Measurements from ENCODE around the gene ENO3. TPM values are rescaled to one million over a fixed set of nuclear protein-coding genes. Genes with fewer than 3 reads are reported as not detected.
"Not testable (repeated sequence)": the region's sequence is repeated elsewhere in the genome, so short reads cannot be mapped to it uniquely, and the experiment has no call there.

Gene ENO3
- polyA plus RNA-seq, 1 of the 3 experiments (the other 2 are of a cell fraction): 29.2 TPM

DNA sequence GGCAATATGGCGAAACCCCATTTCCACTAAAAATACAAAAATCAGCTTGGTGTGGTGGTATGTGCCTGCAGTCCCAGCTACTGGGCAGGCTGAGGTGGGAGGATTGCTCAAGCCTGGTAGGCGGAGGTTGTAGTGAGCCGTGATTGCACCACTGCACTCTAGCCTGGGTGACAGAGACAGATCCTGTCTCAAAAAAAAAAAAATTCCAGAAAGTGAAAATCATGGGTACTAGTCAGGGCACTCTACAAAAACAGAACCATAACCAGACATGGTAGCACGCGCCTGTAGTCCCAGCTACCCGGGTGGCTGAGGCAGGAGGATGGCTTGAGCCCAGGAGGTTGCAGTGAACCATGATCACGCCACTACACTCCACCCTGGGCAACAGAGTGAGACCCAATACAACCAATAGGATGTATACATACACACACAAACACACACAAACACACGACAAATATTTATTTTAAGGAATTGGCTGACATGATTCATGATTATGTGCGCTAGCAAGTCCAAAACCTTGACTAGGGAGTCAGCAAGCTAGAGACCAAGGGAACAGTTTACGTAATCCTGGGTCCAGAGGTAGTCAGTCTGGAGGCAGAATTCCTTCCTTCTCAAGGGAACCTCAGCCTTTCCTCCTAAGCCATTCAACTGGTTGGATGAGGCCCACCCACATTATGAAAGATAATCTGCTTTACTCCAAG lies 30.4 kb upstream of the ENO3 start (continued):
- TF ChIP-seq, protein P1, sequence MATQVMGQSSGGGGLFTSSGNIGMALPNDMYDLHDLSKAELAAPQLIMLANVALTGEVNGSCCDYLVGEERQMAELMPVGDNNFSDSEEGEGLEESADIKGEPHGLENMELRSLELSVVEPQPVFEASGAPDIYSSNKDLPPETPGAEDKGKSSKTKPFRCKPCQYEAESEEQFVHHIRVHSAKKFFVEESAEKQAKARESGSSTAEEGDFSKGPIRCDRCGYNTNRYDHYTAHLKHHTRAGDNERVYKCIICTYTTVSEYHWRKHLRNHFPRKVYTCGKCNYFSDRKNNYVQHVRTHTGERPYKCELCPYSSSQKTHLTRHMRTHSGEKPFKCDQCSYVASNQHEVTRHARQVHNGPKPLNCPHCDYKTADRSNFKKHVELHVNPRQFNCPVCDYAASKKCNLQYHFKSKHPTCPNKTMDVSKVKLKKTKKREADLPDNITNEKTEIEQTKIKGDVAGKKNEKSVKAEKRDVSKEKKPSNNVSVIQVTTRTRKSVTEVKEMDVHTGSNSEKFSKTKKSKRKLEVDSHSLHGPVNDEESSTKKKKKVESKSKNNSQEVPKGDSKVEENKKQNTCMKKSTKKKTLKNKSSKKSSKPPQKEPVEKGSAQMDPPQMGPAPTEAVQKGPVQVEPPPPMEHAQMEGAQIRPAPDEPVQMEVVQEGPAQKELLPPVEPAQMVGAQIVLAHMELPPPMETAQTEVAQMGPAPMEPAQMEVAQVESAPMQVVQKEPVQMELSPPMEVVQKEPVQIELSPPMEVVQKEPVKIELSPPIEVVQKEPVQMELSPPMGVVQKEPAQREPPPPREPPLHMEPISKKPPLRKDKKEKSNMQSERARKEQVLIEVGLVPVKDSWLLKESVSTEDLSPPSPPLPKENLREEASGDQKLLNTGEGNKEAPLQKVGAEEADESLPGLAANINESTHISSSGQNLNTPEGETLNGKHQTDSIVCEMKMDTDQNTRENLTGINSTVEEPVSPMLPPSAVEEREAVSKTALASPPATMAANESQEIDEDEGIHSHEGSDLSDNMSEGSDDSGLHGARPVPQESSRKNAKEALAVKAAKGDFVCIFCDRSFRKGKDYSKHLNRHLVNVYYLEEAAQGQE (IDR thresholded peaks at IDR 0.05; ENCODE audit: low read depth, low read length): no peak
- TF ChIP-seq NRF1 (IDR thresholded peaks at IDR 0.05; ENCODE audit: low read depth, low read length) (no peak), MEF2A (IDR thresholded peaks at IDR 0.05; ENCODE audit: borderline replicate concordance, low read depth) (no peak), NFIC (IDR thresholded peaks at IDR 0.05; ENCODE audit: borderline replicate concordance) (no peak), GABPA (IDR thresholded peaks at IDR 0.05; ENCODE audit: low read depth) (no peak), RXRA (IDR thresholded peaks at IDR 0.05; ENCODE audit: borderline replicate concordance, low read depth) (no peak)
- TF ChIP-seq, protein P2, sequence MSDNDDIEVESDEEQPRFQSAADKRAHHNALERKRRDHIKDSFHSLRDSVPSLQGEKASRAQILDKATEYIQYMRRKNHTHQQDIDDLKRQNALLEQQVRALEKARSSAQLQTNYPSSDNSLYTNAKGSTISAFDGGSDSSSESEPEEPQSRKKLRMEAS (IDR thresholded peaks at IDR 0.05; ENCODE audit: low read depth): no peak

DNA sequence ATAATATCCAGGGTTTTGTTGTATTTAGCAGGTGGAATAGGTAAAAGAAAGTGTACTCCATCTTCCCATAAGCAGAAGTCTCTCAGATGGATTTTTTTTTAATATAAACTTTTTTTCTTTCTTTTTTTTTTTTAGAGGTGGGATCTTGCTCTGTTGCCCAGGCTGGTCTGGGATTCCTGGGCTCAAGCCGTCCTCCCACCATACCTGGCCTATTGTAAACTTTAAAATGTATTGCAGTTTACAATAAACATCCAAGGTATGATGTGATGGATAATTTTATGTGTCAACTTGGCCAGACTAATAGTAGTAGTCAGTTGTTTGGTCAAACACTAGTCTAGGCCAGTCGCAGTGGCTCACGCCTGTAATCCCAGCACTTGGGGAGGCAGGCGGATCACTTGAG lies 29.6 kb upstream of the ENO3 start:
- Histone ChIP-seq H3K4me1 (ENCODE audit: control insufficient read depth in 1 of 2, insufficient read depth in 2 of 2, low read depth in 1 of 2, low read length in 1 of 2) (no peaks in the 10 kb centered on the region; a peak in 1 of 4 replicates), H3K9me3 (no peaks in the 10 kb centered on the region), H3F3A (replicated peaks; ENCODE audit: insufficient read depth) (no peaks in the 10 kb centered on the region), H3K4me2 (no peak overlapping the region), H3K27ac (ENCODE audit: low read depth in 2 of 2, low read length in 1 of 2) (no peak overlapping the region), H3K36me3 (replicated peaks in 1 of 2; ENCODE audit: control insufficient read depth in 1 of 2, insufficient read depth in 2 of 2, low read length in 1 of 2) (no peaks in the 10 kb centered on the region), H3K9ac (no peak overlapping the region), H3K4me3 (ENCODE audit: low read depth in 2 of 2, low read length in 1 of 2) (no peak overlapping the region), H4K20me1 (ENCODE audit: insufficient read depth) (no peaks in the 10 kb centered on the region), H3K79me2 (ENCODE audit: insufficient read depth) (no peaks in the 10 kb centered on the region), H3K9me2 (no peaks in the 10 kb centered on the region), H3K27me3 (ENCODE audit: insufficient read depth) (no peaks in the 10 kb centered on the region), H2AFZ (ENCODE audit: low read depth) (no peak overlapping the region)
- ChIA-PET CTCF (interaction anchor here (1.6 to 2.8 kb wide), 2 partner anchors 12 to 17 kb away, joined by 6 to 12 read pairs; no protein-coding TSS in a partner anchor), POLR2A (no interaction called here)
- WGBS (ENCODE audit: low lambda C conversion rate): 86% methylated on average over 4 of the region's 4 CpGs
- no peak for DNase-seq
- no peak for TF ChIP-seq FOXM1 (IDR thresholded peaks at IDR 0.05; ENCODE audit: low read depth)
- no peak for TF ChIP-seq EZH2phosphoT487 (IDR thresholded peaks at IDR 0.05; ENCODE audit: borderline replicate concordance, low read depth)
- TF ChIP-seq, protein P3, sequence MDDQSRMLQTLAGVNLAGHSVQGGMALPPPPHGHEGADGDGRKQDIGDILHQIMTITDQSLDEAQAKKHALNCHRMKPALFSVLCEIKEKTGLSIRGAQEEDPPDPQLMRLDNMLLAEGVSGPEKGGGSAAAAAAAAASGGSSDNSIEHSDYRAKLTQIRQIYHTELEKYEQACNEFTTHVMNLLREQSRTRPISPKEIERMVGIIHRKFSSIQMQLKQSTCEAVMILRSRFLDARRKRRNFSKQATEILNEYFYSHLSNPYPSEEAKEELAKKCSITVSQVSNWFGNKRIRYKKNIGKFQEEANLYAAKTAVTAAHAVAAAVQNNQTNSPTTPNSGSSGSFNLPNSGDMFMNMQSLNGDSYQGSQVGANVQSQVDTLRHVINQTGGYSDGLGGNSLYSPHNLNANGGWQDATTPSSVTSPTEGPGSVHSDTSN (IDR thresholded peaks at IDR 0.05): no peak
- no peak for TF ChIP-seq JUND (IDR thresholded peaks at IDR 0.05)
- TF ChIP-seq RFX5 (IDR thresholded peaks at IDR 0.05; ENCODE audit: low read length): no peak
- no peak for TF ChIP-seq RCOR1 (IDR thresholded peaks at IDR 0.05; ENCODE audit: low read length)
- TF ChIP-seq EP300 (IDR thresholded peaks at IDR 0.05; ENCODE audit: borderline replicate concordance in 1 of 2, low read depth in 1 of 2, low read length in 1 of 2): no peak
- no peak for TF ChIP-seq FOXJ3 (CRISPR knock-in tag; IDR thresholded peaks at IDR 0.05)
- TF ChIP-seq, protein P4, sequence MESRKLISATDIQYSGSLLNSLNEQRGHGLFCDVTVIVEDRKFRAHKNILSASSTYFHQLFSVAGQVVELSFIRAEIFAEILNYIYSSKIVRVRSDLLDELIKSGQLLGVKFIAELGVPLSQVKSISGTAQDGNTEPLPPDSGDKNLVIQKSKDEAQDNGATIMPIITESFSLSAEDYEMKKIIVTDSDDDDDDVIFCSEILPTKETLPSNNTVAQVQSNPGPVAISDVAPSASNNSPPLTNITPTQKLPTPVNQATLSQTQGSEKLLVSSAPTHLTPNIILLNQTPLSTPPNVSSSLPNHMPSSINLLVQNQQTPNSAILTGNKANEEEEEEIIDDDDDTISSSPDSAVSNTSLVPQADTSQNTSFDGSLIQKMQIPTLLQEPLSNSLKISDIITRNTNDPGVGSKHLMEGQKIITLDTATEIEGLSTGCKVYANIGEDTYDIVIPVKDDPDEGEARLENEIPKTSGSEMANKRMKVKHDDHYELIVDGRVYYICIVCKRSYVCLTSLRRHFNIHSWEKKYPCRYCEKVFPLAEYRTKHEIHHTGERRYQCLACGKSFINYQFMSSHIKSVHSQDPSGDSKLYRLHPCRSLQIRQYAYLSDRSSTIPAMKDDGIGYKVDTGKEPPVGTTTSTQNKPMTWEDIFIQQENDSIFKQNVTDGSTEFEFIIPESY (IDR thresholded peaks at IDR 0.05; ENCODE audit: borderline replicate concordance, low read depth): no peak

DNA sequence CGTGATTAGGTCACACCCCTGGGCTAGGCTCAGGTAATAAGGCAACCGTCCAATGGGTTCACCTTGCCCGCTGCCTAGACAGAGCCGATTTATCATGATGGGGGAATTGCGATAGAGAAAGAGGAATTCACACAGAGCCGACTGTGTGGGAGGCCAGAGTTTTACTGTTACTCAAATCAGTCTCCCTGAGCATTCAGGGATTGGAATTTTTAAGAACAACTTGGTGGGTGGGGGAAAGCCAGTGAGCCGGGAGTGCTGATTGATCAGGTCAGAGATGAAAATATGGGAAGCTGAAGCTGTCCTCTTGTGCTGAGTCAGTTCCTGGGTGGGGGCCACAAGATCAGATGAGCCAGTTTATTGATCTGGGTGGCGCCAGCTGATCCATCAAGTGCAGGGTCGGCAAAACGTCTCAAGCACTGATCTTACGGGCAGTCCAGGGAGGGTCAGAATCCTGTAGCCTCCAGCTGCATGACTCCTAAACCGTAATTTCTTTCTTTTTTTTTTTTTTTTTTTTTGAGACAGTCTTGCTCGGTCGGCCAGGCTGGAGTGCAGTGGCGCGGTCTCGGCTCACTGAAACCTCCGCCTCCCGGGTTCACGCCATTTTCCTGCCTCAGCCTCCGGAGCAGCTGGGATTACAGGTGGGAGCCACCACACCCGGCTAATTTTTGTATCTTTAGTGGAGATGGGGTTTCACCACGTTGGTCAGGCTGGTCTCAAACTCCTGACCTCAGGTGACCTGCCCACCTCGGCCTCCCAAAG lies 24.2 kb upstream of the ENO3 start:
- DNase-seq; H3K27me3 ChIP-seq (ENCODE audit: insufficient read depth); H4K20me1 ChIP-seq (ENCODE audit: insufficient read depth); H3K27ac ChIP-seq (ENCODE audit: low read depth in 2 of 2, low read length in 1 of 2); H3K9ac ChIP-seq; H3K36me3 ChIP-seq (replicated peaks in 1 of 2; ENCODE audit: control insufficient read depth in 1 of 2, insufficient read depth in 2 of 2, low read length in 1 of 2); H3F3A ChIP-seq (replicated peaks; ENCODE audit: insufficient read depth); H3K4me2 ChIP-seq; H3K4me3 ChIP-seq (ENCODE audit: low read depth in 2 of 2, low read length in 1 of 2); H3K79me2 ChIP-seq (ENCODE audit: insufficient read depth); H3K9me2 ChIP-seq; H3K4me1 ChIP-seq (ENCODE audit: control insufficient read depth in 1 of 2, insufficient read depth in 2 of 2, low read depth in 1 of 2, low read length in 1 of 2); H3K9me3 ChIP-seq; H2AFZ ChIP-seq (ENCODE audit: low read depth): not testable (repeated sequence)
- ChIA-PET CTCF (interaction anchor here (1.4 kb wide), 1 partner anchor 18 kb away, joined by 9 read pairs; no protein-coding TSS in a partner anchor), POLR2A (interaction anchor here (0.5 to 0.6 kb wide), 2 partner anchors 100 to 187 kb away, joined by 3 read pairs; partner anchors contain the start of gene ZMYND15)
- 91% methylated on average over 24 of the region's 24 CpGs for WGBS (ENCODE audit: low lambda C conversion rate)
